A549 (cell line): Measurements from ENCODE around the gene TMPRSS7. TPM values are rescaled to one million over a fixed set of nuclear protein-coding genes. Genes with fewer than 3 reads are reported as not detected.

Experiments used
- ATAC-seq, 2 experiments: fragments of 200-7000 bp in 1 of 2; fragments of >200 bp in 1 of 2; cut with Nextera tagmentation in 1 of 2; cut with Tn5 transposase in 1 of 2; 3 replicates each; pipeline versions ENCODE4 v1.8.0 to v1.9.1; 2018 to 2020; ENCODE audit warnings: mild to moderate bottlenecking in 1 of 2, moderate library complexity in 1 of 2
- CTCF ChIA-PET: fragments of 300-600 bp; sonication (Branson Sonifier 250); formaldehyde crosslinking; extraction: SDS; loops from one replicate; lab custom pipeline; 2021; ENCODE audit warnings: antibody characterized with exemption, inconsistent platforms; lab: Yijun Ruan, JAX
- POLR2A ChIA-PET: fragments of 350-600 bp; formaldehyde crosslinking; extraction: SDS; loops from one replicate; lab custom pipeline; 2021; ENCODE audit warnings: antibody characterized with exemption, inconsistent platforms; lab: Yijun Ruan, JAX
- DNase-seq, 2 experiments: peaks; one replicate each; pipeline versions ENCODE4 v3.0.0 to v3.0.0-alpha.2; 2011 to 2016; ENCODE audit warnings: low read depth in 1 of 2, low spot score in 1 of 2
- FAIRE-seq: peaks from 2 replicates; lab custom pipeline; 2011; peaks lifted over from hg19 to GRCh38; lab: Jason Lieb, UNC
- H3K27ac ChIP-seq, 2 experiments: fragments of >200 bp; sonication (Bioruptor Twin); formaldehyde crosslinking; 3 replicates each; pipeline ENCODE4 v1.5.1; 2016 to 2017
- H3K4me1 ChIP-seq: fragments of >200 bp; sonication (Bioruptor Twin); formaldehyde crosslinking; 3 replicates; pipeline ENCODE4 v1.6.1; 2016
- H3K4me2 ChIP-seq: fragments of >200 bp; sonication (Bioruptor Twin); formaldehyde crosslinking; 3 replicates; pipeline ENCODE4 v1.6.1; 2016
- H3K4me3 ChIP-seq: fragments of >200 bp; sonication (Bioruptor Twin); formaldehyde crosslinking; 3 replicates; pipeline ENCODE4 v1.5.1; 2016
- H3K9me3 ChIP-seq: fragments of >200 bp; sonication (Bioruptor Twin); formaldehyde crosslinking; 3 replicates; pipeline ENCODE4 v1.6.1; 2016
- BHLHE40 ChIP-seq: IDR thresholded peaks from 2 replicates; pipeline ENCODE4 v1.6.1; 2012; ENCODE audit warnings: low read depth, low read length, inconsistent platforms
- CBX8 ChIP-seq: fragments of 200-600 bp; sonication (generic); IDR thresholded peaks from 2 replicates; pipeline ENCODE4 v1.6.1; 2016
- CEBPB ChIP-seq, 2 experiments: fragments of >200 bp in 1 of 2; sonication (Bioruptor Twin) in 1 of 2; formaldehyde crosslinking in 1 of 2; IDR thresholded peaks; 2 replicates each; pipeline ENCODE4 v1.6.1; 2012 to 2016
- CHD2 ChIP-seq: fragments of 150-350 bp; IDR thresholded peaks from 2 replicates; pipeline ENCODE4 v1.6.1; 2014; ENCODE audit warnings: low read length; ENCODE audit not compliant: partially characterized antibody
- E2F6 ChIP-seq: IDR thresholded peaks from 2 replicates; pipeline ENCODE4 v1.6.1; 2012; ENCODE audit warnings: low read depth, borderline replicate concordance
- EP300 ChIP-seq, 2 experiments: fragments of >200 bp; sonication (Bioruptor Twin); formaldehyde crosslinking; IDR thresholded peaks; 2 replicates in 1 of 2; 3 replicates in 1 of 2; pipeline ENCODE4 v1.6.1; 2016 to 2017
- ESRRA ChIP-seq: fragments of 150-350 bp; IDR thresholded peaks from 2 replicates; pipeline ENCODE4 v1.6.1; 2014; ENCODE audit warnings: mild to moderate bottlenecking, low read length, borderline replicate concordance
- FOSL2 ChIP-seq, 2 experiments: fragments of 450-650 bp in 1 of 2; fragments of >200 bp in 1 of 2; sonication (Bioruptor Twin) in 1 of 2; formaldehyde crosslinking; IDR thresholded peaks; 2 replicates each; pipeline versions ENCODE4 v1.5.0 to v1.6.1; 2016 to 2020; ENCODE audit warnings: mild to moderate bottlenecking in 1 of 2, moderate library complexity in 1 of 2
- HDAC2 ChIP-seq: fragments of 200-600 bp; sonication (generic); IDR thresholded peaks from 2 replicates; pipeline ENCODE4 v1.6.1; 2016
- HES2 ChIP-seq: fragments of >200 bp; sonication (Bioruptor Twin); formaldehyde crosslinking; IDR thresholded peaks from 2 replicates; pipeline ENCODE4 v1.6.1; 2016
- HEYL ChIP-seq: fragments of 250-450 bp; sonication (Bioruptor Pico); IDR thresholded peaks from 2 replicates; pipeline ENCODE4 v1.8.0; 2021; ENCODE audit warnings: mild to moderate bottlenecking, moderate library complexity
- HMGXB4 ChIP-seq: fragments of 250-450 bp; sonication (Bioruptor Pico); IDR thresholded peaks from 2 replicates; pipeline ENCODE4 v1.5.0; 2021; ENCODE audit warnings: mild to moderate bottlenecking, moderate library complexity, borderline replicate concordance
- KDM5A ChIP-seq: fragments of 200-600 bp; sonication (generic); IDR thresholded peaks from 2 replicates; pipeline ENCODE4 v1.6.1; 2016; ENCODE audit warnings: antibody characterized with exemption, mild to moderate bottlenecking
- MAFK ChIP-seq: fragments of 450-650 bp; IDR thresholded peaks from 2 replicates; pipeline ENCODE4 v1.6.1; 2014; ENCODE audit not compliant: partially characterized antibody
- NFE2L2 ChIP-seq: fragments of 150-350 bp; conservative IDR thresholded peaks from 2 replicates; pipeline ENCODE4 v1.6.1; 2014; ENCODE audit warnings: low read length
- NR3C1 ChIP-seq: fragments of >200 bp; sonication (Bioruptor Twin); formaldehyde crosslinking; IDR thresholded peaks from 3 replicates; pipeline ENCODE4 v1.6.1; 2017
- RAD21 ChIP-seq, 2 experiments: fragments of >200 bp in 1 of 2; sonication (Bioruptor Twin) in 1 of 2; formaldehyde crosslinking in 1 of 2; IDR thresholded peaks in 1 of 2; conservative IDR thresholded peaks in 1 of 2; 2 replicates in 1 of 2; 3 replicates in 1 of 2; pipeline ENCODE4 v1.6.1; 2012 to 2018; ENCODE audit warnings: inconsistent platforms in 1 of 2
- RCOR1 ChIP-seq: fragments of 150-350 bp; IDR thresholded peaks from 2 replicates; pipeline ENCODE4 v1.6.1; 2014; ENCODE audit warnings: antibody characterized with exemption, low read length, low read depth
- REST ChIP-seq: fragments of 200-600 bp; sonication (generic); IDR thresholded peaks from 2 replicates; pipeline ENCODE4 v1.6.1; 2016; ENCODE audit warnings: antibody characterized with exemption, mild to moderate bottlenecking, moderate library complexity
- RNF2 ChIP-seq: fragments of 200-600 bp; sonication (generic); IDR thresholded peaks from 2 replicates; pipeline ENCODE4 v1.6.1; 2016; ENCODE audit warnings: low read depth, mild to moderate bottlenecking, antibody characterized with exemption, moderate library complexity, borderline replicate concordance
- USF2 ChIP-seq: fragments of 450-650 bp; IDR thresholded peaks from 2 replicates; pipeline ENCODE4 v1.6.1; 2014; ENCODE audit warnings: antibody characterized with exemption
- ZFP36 ChIP-seq: fragments of 450-650 bp; IDR thresholded peaks from 2 replicates; pipeline ENCODE4 v1.6.1; 2014; ENCODE audit warnings: borderline replicate concordance; ENCODE audit not compliant: partially characterized antibody
- ZSCAN20 ChIP-seq: fragments of 250-450 bp; sonication (Bioruptor Pico); IDR thresholded peaks from 2 replicates; pipeline ENCODE4 v1.8.0; 2022; ENCODE audit warnings: mild to moderate bottlenecking, moderate library complexity
- WGBS: methylation state at CpG from one replicate; pipeline ENCODE4 v1.1.6; 2017; ENCODE audit errors: missing lambda C conversion rate; 5-methylcytosine and 5-hydroxymethylcytosine counted together
- polyA plus RNA-seq, 4 experiments: library from polyadenylated mRNA; depleted of rRNA in 3 of 4; stranded (reverse); fragments of >200 nt; fragmentation: RNase III in 1 of 4; extraction: RNeasy Plus Mini Kit Qiagen cat#74134 plus additional on column Dnase treatment in 1 of 4; gene quantifications; 2 replicates in 3 of 4; 3 replicates in 1 of 4; pipeline ENCODE4 v1.2.3, GENCODE V29; 2011 to 2017

Gene TMPRSS7
- polyA plus RNA-seq, 2 of the 4 experiments (the other 2 are of a cell fraction) = 0.04 to 0.09 TPM

- H3K4me3 ChIP-seq = no peak overlapping the region
- ATAC-seq = no peak
These were observed 23.9 kb upstream of the TMPRSS7 start for GRCh38 chr3:112010636-112011035.

GRCh38 chr3:112011376-112011940 is 23.1 kb upstream of the TMPRSS7 start:
- ChIA-PET POLR2A (no interaction called here), CTCF (interaction anchor here (1.0 to 12.2 kb wide), 4 partner anchors 10 to 296 kb away, joined by 4 to 189 read pairs (median 60); partner anchors contain the start of gene TAGLN3)
- H3K9me3 ChIP-seq = no peaks in the 10 kb centered on the region
- ATAC-seq (no peak), DNase-seq (no peak), FAIRE-seq (no peak)
- 0 out of 6 replicates have a peak overlapping the region, but pooled peaks of 1 of the 2 experiments have one; percentile 16 for H3K27ac ChIP-seq
- no peak overlapping the region for H3K4me2 ChIP-seq
- no peak overlapping the region for H3K4me3 ChIP-seq
- TF ChIP-seq NFE2L2 (no peak), HES2 (no peak), CEBPB (IDR thresholded peaks at IDR 0.05) (no peak), NR3C1 (no peak), RCOR1 (no peak)
- 0 out of 3 replicates have a peak, but pooled peaks cover 5% of the 10 kb centered on the region for H3K4me1 ChIP-seq
- WGBS = 64% methylated on average over 6 of the region's 6 CpGs

More at GRCh38 chr3:112010636-112011035, 23.9 kb upstream of the TMPRSS7 start:
- Histone ChIP-seq H3K9me3 (no peaks in the 10 kb centered on the region), H3K4me2 (no peak overlapping the region), H3K27ac (no peak overlapping the region), H3K4me1 (0 out of 3 replicates have a peak, but pooled peaks cover 5% of the 10 kb centered on the region)
- DNase-seq = no peak
- no peak for FAIRE-seq
- 85% methylated on average over 3 of the region's 3 CpGs for WGBS
- ChIA-PET POLR2A (no interaction called here), CTCF (interaction anchor here (0.8 to 12.2 kb wide), 5 partner anchors 9 to 295 kb away, joined by 4 to 189 read pairs (median 6); partner anchors contain the start of gene TAGLN3)
- TF ChIP-seq BHLHE40 (no peak), KDM5A (no peak), CBX8 (no peak), HDAC2 (no peak), HMGXB4 (CRISPR knock-in tag) (no peak), RCOR1 (no peak), RNF2 (no peak), HEYL (CRISPR knock-in tag) (no peak), EP300 (IDR thresholded peaks at IDR 0.05) (no peak), USF2 (no peak), FOSL2 (IDR thresholded peaks at IDR 0.05) (no peak), FOSL2 (CRISPR knock-in tag; IDR thresholded peaks at IDR 0.05) (no peak)

- Histone ChIP-seq H3K4me3 (no peak overlapping the region), H3K9me3 (no peaks in the 10 kb centered on the region), H3K4me1 (0 out of 3 replicates have a peak, but pooled peaks cover 5% of the 10 kb centered on the region), H3K4me2 (no peak overlapping the region), H3K27ac (0 out of 6 replicates have a peak overlapping the region, but pooled peaks of 1 of the 2 experiments have one; percentile 16)
- TF ChIP-seq ZFP36 (no peak), RAD21 (conservative IDR thresholded peaks at IDR 0.05 in 1 of 2, IDR thresholded peaks at IDR 0.05 in 1 of 2) (no peak), ZSCAN20 (CRISPR knock-in tag) (no peak), E2F6 (no peak), REST (no peak), CHD2 (no peak), ESRRA (no peak), MAFK (no peak)
- 79% methylated on average over 6 of the region's 6 CpGs for WGBS
- DNase-seq (no peak), FAIRE-seq (no peak), ATAC-seq (no peak)
- POLR2A ChIA-PET = interaction anchor here (1.5 to 2.4 kb wide), 2 partner anchors 34 to 152 kb away, joined by 5 to 15 read pairs; partner anchors contain the start of gene ABHD10
- CTCF ChIA-PET = interaction anchor here (0.7 to 12.2 kb wide), 27 partner anchors 10 to 346 kb away, joined by 3 to 189 read pairs (median 10); partner anchors contain the start of genes ABHD10 and TAGLN3
These were observed 22.1 kb upstream of the TMPRSS7 start for GRCh38 chr3:112012205-112012992.
